ENCODE measurements around the gene PNPLA2.

PNPLA2 gene

GRCh38 chr11:819129-819931, 616 bp downstream of the PNPLA2 start:
- DNase-seq (ENCODE audit: low read depth) = peak; percentile 88

- DNase-seq (ENCODE audit: low read depth) = peak; percentile 76
These were observed 1.4 kb downstream of the PNPLA2 start for GRCh38 chr11:819943-820649.

DNA sequence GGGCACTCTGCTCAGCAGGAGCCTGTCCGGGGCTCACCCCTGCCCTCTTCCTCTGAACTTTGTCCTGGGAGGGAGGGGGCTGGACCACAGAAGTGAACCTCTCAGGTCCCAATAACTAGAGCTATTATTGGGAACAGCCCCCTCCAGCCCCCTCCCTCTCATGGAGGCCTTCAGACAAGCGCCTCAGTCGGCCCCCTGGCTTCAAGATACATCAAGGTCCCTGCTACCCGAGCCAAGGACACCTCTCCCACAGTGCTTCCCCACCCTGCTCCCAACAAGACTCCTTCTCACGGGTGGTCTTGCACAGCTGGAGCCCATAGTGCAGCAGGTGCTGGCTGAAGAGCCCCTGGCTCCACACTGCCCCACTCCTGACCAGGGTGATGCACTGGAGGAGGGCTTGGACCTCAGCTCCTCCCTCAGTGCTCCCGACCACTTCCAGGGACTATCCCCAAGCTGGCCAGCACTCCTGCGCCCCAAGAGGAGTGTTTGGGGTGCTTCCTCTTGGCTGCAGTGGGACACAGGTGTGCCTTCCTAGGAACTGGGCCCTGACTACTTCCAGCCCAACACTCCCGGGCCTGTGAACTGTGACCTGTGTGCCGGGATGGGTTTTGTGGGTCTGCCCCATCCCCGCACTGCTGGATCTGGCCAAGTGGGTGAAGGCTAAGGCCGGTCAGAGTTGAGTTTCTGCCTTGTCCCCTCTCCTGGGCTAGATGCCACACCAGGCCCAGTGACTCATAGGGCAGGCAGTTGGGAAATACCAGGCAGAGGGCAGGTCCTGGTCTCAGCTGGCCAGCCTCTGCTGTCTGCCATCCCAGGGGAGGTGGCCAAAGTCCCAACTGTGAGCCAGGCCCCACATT, 2.2 kb downstream of the PNPLA2 start:
- no peak for DNase-seq (ENCODE audit: low read depth)

DNA sequence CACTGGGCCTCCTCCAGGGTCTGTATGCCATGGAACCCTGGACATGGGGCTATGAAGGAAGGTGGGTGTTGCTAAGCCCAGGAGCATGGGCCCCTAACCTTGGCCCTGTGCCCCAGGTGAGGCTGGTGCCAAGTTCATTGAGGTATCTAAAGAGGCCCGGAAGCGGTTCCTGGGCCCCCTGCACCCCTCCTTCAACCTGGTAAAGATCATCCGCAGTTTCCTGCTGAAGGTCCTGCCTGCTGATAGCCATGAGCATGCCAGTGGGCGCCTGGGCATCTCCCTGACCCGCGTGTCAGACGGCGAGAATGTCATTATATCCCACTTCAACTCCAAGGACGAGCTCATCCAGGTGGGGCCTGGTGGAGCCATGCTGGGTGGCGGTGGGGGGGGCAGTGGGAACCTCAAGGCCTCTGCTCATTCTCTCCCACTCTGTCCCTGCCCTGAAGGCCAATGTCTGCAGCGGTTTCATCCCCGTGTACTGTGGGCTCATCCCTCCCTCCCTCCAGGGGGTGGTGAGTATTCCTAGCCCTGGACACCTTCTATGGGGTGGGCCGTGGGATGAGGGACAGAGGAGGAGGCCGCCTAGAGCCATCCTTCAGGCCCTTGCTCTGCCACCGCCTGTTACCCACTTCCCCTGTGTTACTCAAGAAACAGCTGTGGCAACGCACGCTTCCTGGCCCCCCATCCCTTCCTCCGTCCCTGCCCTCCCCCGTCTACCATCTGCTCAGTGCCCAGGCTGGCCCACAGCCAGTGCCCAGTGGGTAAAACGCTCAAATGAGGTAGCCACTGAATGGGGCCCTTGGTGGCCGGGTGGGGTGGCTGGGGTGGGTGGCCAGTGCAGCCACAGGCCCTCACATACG, 3.0 kb downstream of the PNPLA2 start:
- no peak for DNase-seq (ENCODE audit: low read depth)

DNA sequence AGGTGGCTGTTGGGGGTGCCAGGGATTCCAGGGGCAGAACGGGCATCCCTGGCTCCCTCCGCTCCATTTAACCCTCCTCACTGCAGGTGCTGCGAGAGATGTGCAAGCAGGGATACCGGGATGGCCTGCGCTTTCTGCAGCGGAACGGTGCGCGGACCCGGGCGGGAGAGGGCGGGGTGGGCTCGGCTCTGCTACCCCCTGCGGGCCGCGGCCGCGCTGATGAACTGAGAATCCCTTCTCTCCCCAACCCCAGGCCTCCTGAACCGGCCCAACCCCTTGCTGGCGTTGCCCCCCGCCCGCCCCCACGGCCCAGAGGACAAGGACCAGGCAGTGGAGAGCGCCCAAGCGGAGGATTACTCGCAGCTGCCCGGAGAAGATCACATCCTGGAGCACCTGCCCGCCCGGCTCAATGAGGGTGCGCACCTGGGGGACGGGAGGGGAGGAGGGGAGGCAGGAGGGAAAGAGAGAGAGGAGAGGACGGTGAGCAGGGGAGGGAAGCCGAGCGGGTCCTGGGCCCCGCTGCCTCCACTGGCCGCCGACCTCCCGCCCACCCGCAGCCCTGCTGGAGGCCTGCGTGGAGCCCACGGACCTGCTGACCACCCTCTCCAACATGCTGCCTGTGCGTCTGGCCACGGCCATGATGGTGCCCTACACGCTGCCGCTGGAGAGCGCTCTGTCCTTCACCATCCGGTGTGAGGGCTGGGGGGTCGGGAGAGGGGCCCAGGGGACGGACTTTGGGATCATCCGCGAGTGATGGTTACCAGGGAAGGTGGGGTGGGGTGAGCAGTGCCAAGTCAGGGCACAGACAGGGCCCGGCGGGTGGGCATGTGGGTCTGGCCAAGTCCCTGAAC, 5.0 kb downstream of the PNPLA2 start:
- DNase-seq (ENCODE audit: low read depth) = no peak

GRCh38 chr11:824292-824880, 5.7 kb downstream of the PNPLA2 start:
- no peak for DNase-seq (ENCODE audit: low read depth)

DNA sequence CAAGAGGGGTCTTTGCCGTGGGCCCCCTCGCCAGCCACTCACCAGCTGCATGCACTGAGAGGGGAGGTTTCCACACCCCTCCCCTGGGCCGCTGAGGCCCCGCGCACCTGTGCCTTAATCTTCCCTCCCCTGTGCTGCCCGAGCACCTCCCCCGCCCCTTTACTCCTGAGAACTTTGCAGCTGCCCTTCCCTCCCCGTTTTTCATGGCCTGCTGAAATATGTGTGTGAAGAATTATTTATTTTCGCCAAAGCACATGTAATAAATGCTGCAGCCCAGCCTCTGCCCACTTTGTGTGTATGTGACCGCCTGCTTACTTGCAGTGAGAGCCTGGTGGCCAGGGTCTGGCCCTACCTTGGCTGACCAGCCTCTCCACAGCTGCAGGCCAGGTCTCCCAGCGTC, 6.2 kb downstream of the PNPLA2 start:
- DNase-seq (ENCODE audit: low read depth) = no peak

GRCh38 chr11:825366-826226, 6.9 kb downstream of the PNPLA2 start:
- DNase-seq (ENCODE audit: low read depth) = no peak

DNA sequence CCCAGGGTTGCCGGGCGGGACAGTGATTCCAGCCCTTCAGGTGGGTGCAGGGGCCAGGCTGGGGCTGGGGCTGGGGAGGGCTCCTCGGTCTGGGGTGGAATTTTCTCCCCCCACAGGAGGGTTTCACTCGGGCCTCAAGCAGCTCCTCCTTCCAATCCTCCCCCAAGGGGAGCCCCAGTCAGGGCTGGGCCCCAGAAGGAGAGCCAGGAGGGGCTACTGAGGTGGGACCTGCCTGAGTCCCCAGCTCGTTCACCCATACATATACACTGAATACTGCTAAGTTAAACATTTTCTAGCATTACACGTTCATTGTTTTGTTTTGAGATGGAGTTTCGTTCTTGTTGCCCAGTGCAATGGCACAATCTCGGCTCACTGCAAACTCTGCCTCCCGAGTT, 7.5 kb downstream of the PNPLA2 start:
- no peak for DNase-seq (ENCODE audit: low read depth)

GRCh38 chr11:826836-827145, 8.1 kb downstream of the PNPLA2 start:
- DNase-seq (ENCODE audit: low read depth) = no peak

GRCh38 chr11:827146-827896, 8.6 kb downstream of the PNPLA2 start:
- no peak for DNase-seq (ENCODE audit: low read depth)

- no peak for DNase-seq (ENCODE audit: low read depth)
These were observed 9.1 kb downstream of the PNPLA2 start, which contains the start of gene CRACR2B for GRCh38 chr11:827897-828192. CRACR2B (plus strand) TSS chr11:827919; CDS start chr11:828608, 689 bp downstream.

GRCh38 chr11:828506-829175, 9.9 kb downstream of the PNPLA2 start:
- DNase-seq (ENCODE audit: low read depth) = no peak

DNA sequence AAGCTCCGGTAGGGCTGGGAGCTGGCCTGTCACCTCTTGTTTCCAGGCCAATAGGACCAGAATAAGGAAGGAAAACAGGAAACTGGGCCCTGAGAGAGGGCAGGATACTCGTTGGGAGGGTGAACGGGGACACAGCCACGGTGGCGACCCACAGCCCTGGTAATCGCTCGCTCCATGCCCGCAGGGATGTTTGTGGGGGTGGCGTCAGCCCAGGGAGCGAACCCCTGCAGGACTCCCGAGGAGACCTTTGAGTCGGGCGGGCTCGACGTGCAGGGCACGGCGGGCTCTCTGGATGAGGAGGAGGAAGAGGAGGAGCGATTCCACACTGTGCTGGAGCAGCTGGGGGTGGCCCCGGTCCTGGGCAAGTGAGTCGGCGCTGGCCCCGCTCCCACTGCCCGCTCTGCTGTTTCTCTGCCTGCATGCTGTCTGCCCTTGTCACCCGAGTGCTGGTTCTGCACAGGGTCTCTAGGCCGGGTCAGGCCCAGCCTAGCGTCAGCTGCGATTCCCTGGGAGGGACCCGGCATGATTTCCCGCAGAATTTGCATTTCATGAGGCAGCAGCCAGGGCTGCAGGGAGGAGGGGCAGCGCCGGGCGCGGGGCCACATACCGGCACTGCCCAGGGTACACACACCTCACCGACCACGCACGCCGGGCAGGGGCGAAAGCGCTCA, 10.6 kb downstream of the PNPLA2 start:
- DNase-seq (ENCODE audit: low read depth) = no peak

GRCh38 chr11:829847-830294, 11.2 kb downstream of the PNPLA2 start:
- DNase-seq (ENCODE audit: low read depth) = no peak

GRCh38 chr11:830295-831117, 11.8 kb downstream of the PNPLA2 start:
- no peak for DNase-seq (ENCODE audit: low read depth)
